Peyer's patch (tissue), 4 donors: ENCODE measurements around the gene KCNB1.

Source experiments
- POLR2A ChIP-seq, 2 donors: fragments of 450-650 bp; IDR thresholded peaks; one replicate each; pipeline ENCODE4 v1.5.1; 2017; ENCODE audit warnings: antibody characterized with exemption in 2 of 2, mild to moderate bottlenecking in 2 of 2, moderate library complexity in 2 of 2
- TF ChIP-seq, protein P1 (sequence below), 6 experiments: fragments of 450-650 bp in 4 of 6; fragments of 200-600 bp in 2 of 6; sonication (generic) in 1 of 6; IDR thresholded peaks; one replicate each; pipeline ENCODE4 v1.5.1; 2017 to 2019; ENCODE audit warnings: antibody characterized with exemption in 6 of 6, mild to moderate bottlenecking in 3 of 6, moderate library complexity in 1 of 6

DNA sequence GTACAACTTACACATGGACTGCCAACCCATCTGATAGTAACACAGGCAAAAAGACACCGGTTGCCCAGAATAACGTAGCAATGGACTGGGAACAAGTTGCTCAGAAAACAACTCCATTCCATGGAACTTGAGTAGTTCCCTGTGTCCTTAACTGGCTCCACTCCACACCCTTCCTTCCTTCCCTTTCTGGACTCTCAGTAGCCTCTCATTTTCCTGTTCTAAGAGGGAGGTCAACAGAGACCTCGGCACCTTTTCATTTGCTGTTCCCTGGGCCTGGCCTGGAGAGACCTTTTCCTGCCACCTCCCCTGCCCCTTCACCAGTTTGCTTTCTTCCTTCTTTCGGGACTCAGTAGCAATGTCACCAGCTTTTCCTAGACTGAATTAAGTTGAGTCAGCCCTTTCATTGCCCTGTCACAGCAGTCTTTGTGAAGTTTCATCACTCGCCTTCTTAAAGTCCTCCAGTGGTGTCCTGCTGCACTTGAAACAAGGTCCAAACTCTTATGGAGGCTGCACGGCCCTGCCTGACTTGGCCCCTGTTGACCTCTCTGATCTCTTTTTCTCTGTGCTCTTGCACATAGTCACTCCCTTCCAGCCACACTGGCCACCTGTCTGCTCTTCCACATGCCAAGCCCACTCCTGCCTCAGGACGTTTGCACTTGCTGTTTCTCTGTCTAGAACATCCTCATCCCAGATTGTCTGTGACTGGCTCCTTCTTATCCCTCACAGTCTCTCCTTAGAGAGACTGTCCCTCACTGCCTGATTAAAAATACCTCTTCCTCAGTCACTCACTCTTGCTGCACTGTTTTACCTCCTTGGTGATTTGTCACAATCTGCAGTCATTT lies 90.8 kb downstream of the KCNB1 start:
- TF ChIP-seq, protein P1, sequence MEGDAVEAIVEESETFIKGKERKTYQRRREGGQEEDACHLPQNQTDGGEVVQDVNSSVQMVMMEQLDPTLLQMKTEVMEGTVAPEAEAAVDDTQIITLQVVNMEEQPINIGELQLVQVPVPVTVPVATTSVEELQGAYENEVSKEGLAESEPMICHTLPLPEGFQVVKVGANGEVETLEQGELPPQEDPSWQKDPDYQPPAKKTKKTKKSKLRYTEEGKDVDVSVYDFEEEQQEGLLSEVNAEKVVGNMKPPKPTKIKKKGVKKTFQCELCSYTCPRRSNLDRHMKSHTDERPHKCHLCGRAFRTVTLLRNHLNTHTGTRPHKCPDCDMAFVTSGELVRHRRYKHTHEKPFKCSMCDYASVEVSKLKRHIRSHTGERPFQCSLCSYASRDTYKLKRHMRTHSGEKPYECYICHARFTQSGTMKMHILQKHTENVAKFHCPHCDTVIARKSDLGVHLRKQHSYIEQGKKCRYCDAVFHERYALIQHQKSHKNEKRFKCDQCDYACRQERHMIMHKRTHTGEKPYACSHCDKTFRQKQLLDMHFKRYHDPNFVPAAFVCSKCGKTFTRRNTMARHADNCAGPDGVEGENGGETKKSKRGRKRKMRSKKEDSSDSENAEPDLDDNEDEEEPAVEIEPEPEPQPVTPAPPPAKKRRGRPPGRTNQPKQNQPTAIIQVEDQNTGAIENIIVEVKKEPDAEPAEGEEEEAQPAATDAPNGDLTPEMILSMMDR (IDR thresholded peaks at IDR 0.05): no peak
- no peak for TF ChIP-seq POLR2A (IDR thresholded peaks at IDR 0.05)
